GM12878 (cell line): ENCODE results near the gene IRF2. TPM values are rescaled to one million over a fixed set of nuclear protein-coding genes. Genes with fewer than 3 reads are reported as not detected.
A peak's percentile ranks its signal among the peaks of the same experiment; 100 is the strongest.

Source experiments
- ATAC-seq: fragments of 200-7000 bp; cut with Tn5 transposase; 3 replicates; pipeline ENCODE4 v1.9.1; 2020; ENCODE audit warnings: mild to moderate bottlenecking, moderate library complexity
- BruUV-seq: library from RNA; stranded (reverse); fragments of 400-500 nt; replicated peaks from 2 replicates; lab custom pipeline; 2021; lab: Mats Ljungman, UMichigan
- CTCF ChIA-PET: fragments of 300-600 bp; sonication (Branson Sonifier 250); formaldehyde crosslinking; extraction: SDS; loops from one replicate; lab custom pipeline; 2021; ENCODE audit warnings: inconsistent platforms; lab: Yijun Ruan, JAX
- POLR2A ChIA-PET: fragments of 350-600 bp; formaldehyde crosslinking; extraction: SDS; loops from one replicate; lab custom pipeline; 2021; ENCODE audit warnings: inconsistent platforms; lab: Charles Lee
- RAD21 ChIA-PET: fragments of 300-600 bp; sonication (Branson Sonifier 250); formaldehyde crosslinking; loops from one replicate; lab custom pipeline; 2023; ENCODE audit warnings: antibody characterized with exemption; ENCODE audit not compliant: unreplicated experiment; lab: Charles Lee
- SMC1A ChIA-PET: fragments of 300-600 bp; sonication (Branson Sonifier 250); formaldehyde crosslinking; loops from one replicate; lab custom pipeline; 2023; ENCODE audit not compliant: unreplicated experiment, uncharacterized antibody; lab: Charles Lee
- DNase-seq: peaks from one replicate; pipeline ENCODE4 v3.0.0-alpha.2; 2011; ENCODE audit warnings: low read depth, low spot score
- FAIRE-seq: peaks from 3 replicates; lab custom pipeline; 2011; peaks lifted over from hg19 to GRCh38; lab: Jason Lieb, UNC
- H2AFZ ChIP-seq: 2 replicates; pipeline ENCODE4 v1.6.0; 2011; ENCODE audit warnings: low read depth, low read length, control low read depth; ENCODE audit not compliant: control insufficient read depth
- H3K27ac ChIP-seq: 2 replicates; pipeline ENCODE4 v1.5.1; 2011; ENCODE audit warnings: control low read depth; ENCODE audit not compliant: control insufficient read depth, insufficient read depth
- H3K27me3 ChIP-seq, 2 experiments: replicated peaks in 1 of 2; 2 replicates each; pipeline versions ENCODE4 v1.6.0 to v1.6.1; 2011; ENCODE audit warnings: low read length in 1 of 2; ENCODE audit not compliant: control insufficient read depth in 2 of 2, insufficient read depth in 2 of 2
- H3K36me3 ChIP-seq, 2 experiments: 2 replicates each; pipeline ENCODE4 v1.5.1; 2011; ENCODE audit warnings: low read length in 1 of 2; ENCODE audit not compliant: control insufficient read depth in 2 of 2, insufficient read depth in 2 of 2
- H3K4me1 ChIP-seq: 2 replicates; pipeline ENCODE4 v1.6.1; 2011; ENCODE audit warnings: mild to moderate bottlenecking, low read length, moderate library complexity, mixed read lengths; ENCODE audit not compliant: control insufficient read depth, insufficient read depth
- H3K4me2 ChIP-seq: 2 replicates; pipeline ENCODE4 v1.6.0; 2011; ENCODE audit warnings: control low read depth; ENCODE audit not compliant: control insufficient read depth, insufficient read depth
- H3K4me3 ChIP-seq: fragments of 200-600 bp; sonication (generic); 2 replicates; pipeline ENCODE4 v1.5.1; 2016
- H3K79me2 ChIP-seq: 2 replicates; pipeline ENCODE4 v1.6.0; 2011; ENCODE audit warnings: low read length; ENCODE audit not compliant: control insufficient read depth, insufficient read depth
- H3K9ac ChIP-seq: 2 replicates; pipeline ENCODE4 v1.8.0; 2011; ENCODE audit warnings: low read length, control low read depth, mixed read lengths; ENCODE audit not compliant: control insufficient read depth, insufficient read depth
- H3K9me3 ChIP-seq: replicated peaks from 3 replicates; pipeline ENCODE4 v1.5.1; 2011; ENCODE audit warnings: mild to moderate bottlenecking, low read length; ENCODE audit not compliant: control insufficient read depth, insufficient read depth
- H4K20me1 ChIP-seq: 2 replicates; pipeline ENCODE4 v1.6.0; 2011; ENCODE audit not compliant: control insufficient read depth, insufficient read depth
- CUX1 ChIP-seq: IDR thresholded peaks from 2 replicates; pipeline ENCODE4 v1.6.1; 2012; ENCODE audit warnings: improper control_type of control experiment, low read depth, low read length; ENCODE audit not compliant: insufficient replicate concordance
- JUNB ChIP-seq: IDR thresholded peaks from 2 replicates; pipeline ENCODE4 v1.6.1; 2016; ENCODE audit warnings: antibody characterized with exemption, mild to moderate bottlenecking
- PML ChIP-seq: IDR thresholded peaks from 2 replicates; pipeline ENCODE4 v1.6.1; 2012; ENCODE audit warnings: low read length, inconsistent platforms
- POLR2AphosphoS5 ChIP-seq: IDR thresholded peaks from 2 replicates; pipeline ENCODE4 v1.6.1; 2011; ENCODE audit warnings: mild to moderate bottlenecking, low read length, inconsistent platforms
- WGBS: methylation state at CpG from one replicate; pipeline ENCODE4 v1.1.6; 2016; ENCODE audit warnings: low lambda C conversion rate; ENCODE audit not compliant: insufficient replicate concordance, insufficient coverage; ENCODE audit errors: missing lambda C conversion rate; 5-methylcytosine and 5-hydroxymethylcytosine counted together
- in situ Hi-C: fragments of 300-500 bp; cut with MboI; formaldehyde crosslinking; loops from 9 replicates; pipeline ENCODE4 v1.14.3; 2018; ENCODE audit warnings: mixed read lengths
- intact Hi-C: fragments of 100-400 bp; cut with micrococcal nuclease; formaldehyde crosslinking; loops from one replicate; pipeline ENCODE4 v1.14.2; 2022; ENCODE audit not compliant: unreplicated experiment
- polyA plus RNA-seq, 11 experiments: library from polyadenylated mRNA; depleted of rRNA in 4 of 11; unstranded in 6 of 11; stranded (reverse) in 5 of 11; fragments of >200 nt; fragmentation: Nextera tagmentation in 4 of 11; fragmentation: Illumina TruSeq in 1 of 11; extraction: Ambion mirVana in 4 of 11; extraction: Trizol in 1 of 11; gene quantifications; 1 replicate in 1 of 11; 2 replicates in 10 of 11; pipeline versions ENCODE4 v1.2.1 to v1.2.3, GENCODE V29; 2011 to 2016; ENCODE audit warnings: inconsistent platforms in 2 of 11, missing spikeins in 2 of 11, low read depth in 1 of 11
- total RNA-seq, 4 experiments: library from RNA; depleted of rRNA in 3 of 4; stranded (reverse); fragments of >200 nt in 3 of 4; fragmentation: Illumina TruSeq in 1 of 4; extraction: Trizol in 1 of 4; gene quantifications; 2 replicates each; pipeline versions ENCODE4 v1.2.1 to v1.2.3, GENCODE V29; 2013 to 2021

The IRF2 gene
- total and polyA plus RNA-seq, 10 of the 15 experiments (the other 5 are each of a cell fraction or from before 2014, with no cell fraction given), result 45.1 to 99.3 (median 58.9) TPM

- no peaks in the 10 kb centered on the region for H4K20me1 ChIP-seq
- no peak overlapping the region for H2AFZ ChIP-seq
- TSS peak; percentile 50 for BruUV-seq
- in situ Hi-C loops, result no loop called here
- H3K27me3 ChIP-seq, result no peaks in the 10 kb centered on the region
- H3K27ac ChIP-seq, result peak overlapping the region; percentile 95
- H3K4me1 ChIP-seq, result peaks cover 71% of the 10 kb centered on the region
- ChIA-PET POLR2A (interaction anchor here (0.5 to 2.7 kb wide), 14 partner anchors 15 to 156 kb away, joined by 3 to 31 read pairs (median 4); partner anchors contain the start of gene IRF2), SMC1A (interaction anchor here (0.7 to 3.8 kb wide), 32 partner anchors 12 to 156 kb away, joined by 3 to 48 read pairs (median 4); no protein-coding TSS in a partner anchor), RAD21 (interaction anchor here (1.0 to 3.5 kb wide), 20 partner anchors 24 to 155 kb away, joined by 3 to 51 read pairs (median 6); partner anchors contain the start of gene IRF2)
- DNase-seq (peak; percentile 20), FAIRE-seq (no peak)
- peak overlapping the region; percentile 67 for H3K9ac ChIP-seq
- WGBS, result 8% methylated on average over 5 of the region's 5 CpGs
- H3K79me2 ChIP-seq, result peaks cover 56% of the 10 kb centered on the region
- H3K4me2 ChIP-seq, result peak overlapping the region; percentile 56
- H3K4me3 ChIP-seq, result peak overlapping the region; percentile 58; the same call in 1 of the 2 replicates
- peaks cover 7% of the 10 kb centered on the region for H3K9me3 ChIP-seq
- TF ChIP-seq PML, result 0 out of 2 replicates have a peak, but pooled peaks have one; percentile 22
- TF ChIP-seq POLR2AphosphoS5, result 0 out of 2 replicates have a peak, but pooled peaks have one; percentile 18
- TF ChIP-seq JUNB, result 0 out of 2 replicates have a peak, but pooled peaks have one; percentile 6
- TF ChIP-seq CUX1, result no peak
- TF ChIP-seq, all 136 proteins: peak for 3
- CTCF ChIA-PET, result interaction anchor here (0.7 to 2.8 kb wide), 14 partner anchors 10 to 156 kb away, joined by 3 to 11 read pairs (median 4); no protein-coding TSS in a partner anchor
- ATAC-seq, result peak; percentile 5
- H3K36me3 ChIP-seq, result peaks cover 16 to 40% of the 10 kb centered on the region in 2 experiments
- intact Hi-C loops, result loop anchor here (2.0 to 5.0 kb wide), 3 partner anchors 110 to 312 kb away; partner anchors contain the start of gene CENPU
These were observed 53.9 kb downstream of the IRF2 start for GRCh38 chr4:184420402-184420801.
